DOHH2 (cell line): ENCODE measurements around the gene ELAVL1.

Experiments
- H3F3A ChIP-seq: fragments of 200-600 bp; sonication (generic), shearing (Covaris generic); 2 replicates; pipeline ENCODE4 v1.6.0; 2016; ENCODE audit warnings: antibody characterized with exemption, mild to moderate bottlenecking; ENCODE audit not compliant: control insufficient read depth, insufficient read depth
- H3K27ac ChIP-seq: fragments of 200-600 bp; sonication (generic); 2 replicates; pipeline ENCODE4 v1.5.1; 2014; ENCODE audit warnings: low read depth, mild to moderate bottlenecking, low read length, moderate library complexity
- H3K27me3 ChIP-seq: fragments of 200-600 bp; sonication (generic); 2 replicates; pipeline ENCODE4 v1.6.1; 2014; ENCODE audit warnings: mild to moderate bottlenecking, low read length, mixed read lengths; ENCODE audit not compliant: control insufficient read depth
- H3K36me3 ChIP-seq: fragments of 200-600 bp; sonication (generic); 2 replicates; pipeline ENCODE4 v1.6.1; 2014; ENCODE audit warnings: mild to moderate bottlenecking, low read length, moderate library complexity, mixed read lengths; ENCODE audit not compliant: control insufficient read depth
- H3K4me1 ChIP-seq: fragments of 200-600 bp; sonication (generic); 2 replicates; pipeline ENCODE4 v1.6.1; 2014; ENCODE audit warnings: mild to moderate bottlenecking, low read length, mixed read lengths; ENCODE audit not compliant: control insufficient read depth
- H3K4me2 ChIP-seq: fragments of 200-600 bp; sonication (generic); 2 replicates; pipeline ENCODE4 v1.6.0; 2014; ENCODE audit warnings: mild to moderate bottlenecking, low read length, moderate library complexity
- H3K4me3 ChIP-seq: fragments of 200-600 bp; sonication (generic); 2 replicates; pipeline ENCODE4 v1.5.1; 2014; ENCODE audit warnings: mild to moderate bottlenecking, low read length, mixed read lengths
- H3K79me2 ChIP-seq: fragments of 200-600 bp; sonication (generic); 2 replicates; pipeline ENCODE4 v1.6.1; 2014; ENCODE audit warnings: mild to moderate bottlenecking, low read length, mixed read lengths; ENCODE audit not compliant: control insufficient read depth
- H3K9me2 ChIP-seq: fragments of 200-600 bp; sonication (generic); replicated peaks from 2 replicates; pipeline ENCODE4 v1.6.1; 2014; ENCODE audit warnings: mild to moderate bottlenecking, low read length, mixed read lengths; ENCODE audit not compliant: control insufficient read depth
- H3K9me3 ChIP-seq: fragments of 200-600 bp; sonication (generic); 2 replicates; pipeline ENCODE4 v1.6.1; 2014; ENCODE audit warnings: antibody characterized with exemption, low read length, mixed read lengths; ENCODE audit not compliant: control insufficient read depth, insufficient read depth
- H4K20me1 ChIP-seq: fragments of 200-600 bp; sonication (generic); 2 replicates; pipeline ENCODE4 v1.6.0; 2014; ENCODE audit warnings: low read depth, mild to moderate bottlenecking, antibody characterized with exemption, low read length, moderate library complexity; ENCODE audit not compliant: control insufficient read depth, insufficient read depth
- CTCF ChIP-seq: fragments of 200-600 bp; sonication (generic); IDR thresholded peaks from one replicate; pipeline ENCODE4 v1.5.1; 2014; ENCODE audit warnings: antibody characterized with exemption, mild to moderate bottlenecking, low read depth, low read length; ENCODE audit not compliant: poor library complexity, severe bottlenecking
- EZH2phosphoT487 ChIP-seq: fragments of 200-600 bp; sonication (generic); IDR thresholded peaks from 2 replicates; pipeline ENCODE4 v1.6.1; 2017; ENCODE audit warnings: borderline replicate concordance, mild to moderate bottlenecking, antibody characterized with exemption, low read length, moderate library complexity, mixed read lengths

Gene ELAVL1

GRCh38 chr19:7941895-7942596 is 63.4 kb downstream of the ELAVL1 start:
- Histone ChIP-seq H3F3A (no peaks in the 10 kb centered on the region; the same call in 1 of the 2 replicates), H3K27ac (no peak overlapping the region), H3K4me1 (peaks cover 22% of the 10 kb centered on the region), H3K27me3 (no peaks in the 10 kb centered on the region), H3K4me3 (peak overlapping the region; percentile 98), H3K9me2 (no peaks in the 10 kb centered on the region), H3K36me3 (peaks cover 47% of the 10 kb centered on the region), H4K20me1 (peaks cover 4% of the 10 kb centered on the region; the same call in 1 of the 2 replicates), H3K4me2 (peak overlapping the region; percentile 76), H3K79me2 (peaks cover 65% of the 10 kb centered on the region), H3K9me3 (no peaks in the 10 kb centered on the region)
- no peak for TF ChIP-seq CTCF
- no peak for TF ChIP-seq EZH2phosphoT487

- no peaks in the 10 kb centered on the region; the same call in 1 of the 2 replicates for H3F3A ChIP-seq
- no peak overlapping the region for H3K4me3 ChIP-seq
- peaks cover 65% of the 10 kb centered on the region for H3K79me2 ChIP-seq
- H3K27ac ChIP-seq = no peak overlapping the region
- no peak overlapping the region for H3K4me2 ChIP-seq
- H3K36me3 ChIP-seq = peaks cover 57% of the 10 kb centered on the region
- no peaks in the 10 kb centered on the region for H3K27me3 ChIP-seq
- no peaks in the 10 kb centered on the region for H3K9me2 ChIP-seq
- no peaks in the 10 kb centered on the region for H3K9me3 ChIP-seq
- no peak for TF ChIP-seq CTCF
- H3K4me1 ChIP-seq = peaks cover 22% of the 10 kb centered on the region
- H4K20me1 ChIP-seq = peaks cover 4% of the 10 kb centered on the region; the same call in 1 of the 2 replicates
These were observed 64.6 kb downstream of the ELAVL1 start for GRCh38 chr19:7940841-7941240.

GRCh38 chr19:7934766-7935165 is 70.7 kb downstream of the ELAVL1 start:
- Histone ChIP-seq H3K9me3 (no peaks in the 10 kb centered on the region), H3K4me2 (no peak overlapping the region), H3K36me3 (peaks cover 81% of the 10 kb centered on the region), H3F3A (no peaks in the 10 kb centered on the region), H3K9me2 (no peaks in the 10 kb centered on the region), H3K4me1 (no peaks in the 10 kb centered on the region), H3K79me2 (peaks cover 13% of the 10 kb centered on the region), H4K20me1 (no peaks in the 10 kb centered on the region), H3K4me3 (no peak overlapping the region), H3K27me3 (no peaks in the 10 kb centered on the region), H3K27ac (no peak overlapping the region)
- no peak for TF ChIP-seq CTCF
- TF ChIP-seq EZH2phosphoT487 = no peak
